Kidney (tissue), 14 donors: ENCODE data around the gene CCL8. TPM values are rescaled to one million over a fixed set of nuclear protein-coding genes. Genes with fewer than 3 reads are reported as not detected.

Experiments used
- DNase-seq, 5 donors: peaks; one replicate each; pipeline ENCODE4 v3.0.0-alpha.2; 2013 to 2020
- FAIRE-seq: peaks from 2 replicates; lab custom pipeline; 2012; peaks lifted over from hg19 to GRCh38; lab: Jason Lieb, UNC
- H3K27ac ChIP-seq, 2 donors: one replicate each; pipeline ENCODE4 v1.7.0; 2013; ENCODE audit warnings: low read depth in 2 of 2, low read length in 2 of 2, inconsistent platforms in 1 of 2
- H3K27me3 ChIP-seq: one replicate; pipeline ENCODE4 v1.7.1; 2013; ENCODE audit warnings: low read length, inconsistent platforms; ENCODE audit not compliant: control insufficient read depth, insufficient read depth
- H3K36me3 ChIP-seq, 3 donors: one replicate each; pipeline versions ENCODE4 v1.7.0 to v1.7.1; 2013; ENCODE audit warnings: low read length in 3 of 3, control low read depth in 1 of 3, inconsistent platforms in 1 of 3; ENCODE audit not compliant: insufficient read depth in 3 of 3, control insufficient read depth in 2 of 3
- H3K4me1 ChIP-seq, 3 donors: one replicate each; pipeline versions ENCODE4 v1.7.0 to v1.7.1; 2013; ENCODE audit warnings: low read length in 3 of 3, inconsistent platforms in 1 of 3, low read depth in 1 of 3; ENCODE audit not compliant: control insufficient read depth in 2 of 3, insufficient read depth in 2 of 3
- H3K4me3 ChIP-seq, 3 donors: one replicate each; pipeline versions ENCODE4 v1.7.0 to v1.8.1; 2013; ENCODE audit warnings: low read length in 3 of 3, control low read depth in 1 of 3, inconsistent platforms in 1 of 3
- H3K9ac ChIP-seq, 3 donors: one replicate each; pipeline versions ENCODE4 v1.7.0 to v1.7.1; 2013; ENCODE audit warnings: low read length in 3 of 3, control low read depth in 1 of 3, inconsistent platforms in 1 of 3
- H3K9me3 ChIP-seq, 3 donors: one replicate each; pipeline versions ENCODE4 v1.7.0 to v1.7.1; 2013; ENCODE audit warnings: low read length in 3 of 3, control low read depth in 1 of 3, inconsistent platforms in 1 of 3; ENCODE audit not compliant: control insufficient read depth in 2 of 3, insufficient read depth in 1 of 3
- CTCF ChIP-seq: IDR thresholded peaks from 3 replicates; pipeline ENCODE4 v1.5.1; 2012; ENCODE audit warnings: mild to moderate bottlenecking, moderate library complexity, borderline replicate concordance; ENCODE audit not compliant: insufficient read depth; ENCODE audit errors: extremely low read depth
- intact Hi-C: fragments of 100-400 bp; cut with DNase I; formaldehyde crosslinking; loops from one replicate; pipeline ENCODE4 v1.11.1; 2022
- polyA plus RNA-seq: library from polyadenylated mRNA; stranded (reverse); fragments of 350-450 nt; fragmentation: Illumina TruSeq; extraction: RNeasy Lipid Tissue Mini Kit (QIAGEN cat#74804); gene quantifications from one replicate; pipeline ENCODE4 v1.2.3, GENCODE V29; 2014; ENCODE audit warnings: low read depth, low replicate concordance; ENCODE audit not compliant: insufficient read depth
- total RNA-seq: library from RNA; stranded (reverse); fragmentation: NEBNext Ultra II Directional; extraction: Animal tissue kit (Norgen Biotek cat#: 25700); gene quantifications from one replicate; pipeline ENCODE4 v1.2.1, GENCODE V29; 2021
- donor health status: control.
- donor health status: control.
- donor health status: control.
- donor health status: control.
- donor health status: control.
- donor health status: DM: yes; HTN: yes; CAD: no.
- donor health status: Normal renal cell carcinoma (clear cell type).

CCL8 gene
- total and polyA plus RNA-seq, 2 donors from 2014 or later: not detected

- no peak overlapping the region for H3K4me3 ChIP-seq
- intact Hi-C loops: no loop called here
- H3K27me3 ChIP-seq: no peaks in the 10 kb centered on the region
- no peak for DNase-seq
- no peak for TF ChIP-seq CTCF
- FAIRE-seq: no peak
- no peaks in the 10 kb centered on the region for H3K36me3 ChIP-seq
- H3K27ac ChIP-seq: no peak overlapping the region
- H3K9me3 ChIP-seq: no peaks in the 10 kb centered on the region
- H3K4me1 ChIP-seq: no peaks in the 10 kb centered on the region
- no peak overlapping the region for H3K9ac ChIP-seq
These were observed 35.7 kb upstream of the CCL8 start for GRCh38 chr17:34283571-34283970.

GRCh38 chr17:34285286-34285792 is 33.9 kb upstream of the CCL8 start, which contains the start of gene CCL11:
Gene CCL11, plus strand, starts transcription at chr17:34285742. Its CDS starts 67 bp downstream, at chr17:34285809.
- H3K4me1 ChIP-seq: no peaks in the 10 kb centered on the region
- H3K36me3 ChIP-seq: no peaks in the 10 kb centered on the region
- no peak for FAIRE-seq
- H3K27me3 ChIP-seq: no peaks in the 10 kb centered on the region
- no peaks in the 10 kb centered on the region for H3K9me3 ChIP-seq
- no peak for TF ChIP-seq CTCF
- H3K27ac ChIP-seq: no peak within 1 kb of the TSS
- peak in 2 of 5 donors; percentile 25 to 72 for DNase-seq
- intact Hi-C loops: no loop called here
- no peak within 1 kb of the TSS for H3K4me3 ChIP-seq
- H3K9ac ChIP-seq: no peak within 1 kb of the TSS

- Histone ChIP-seq H3K4me1 (no peaks in the 10 kb centered on the region), H3K4me3 (no peak overlapping the region), H3K9ac (no peak overlapping the region), H3K9me3 (no peaks in the 10 kb centered on the region), H3K27ac (no peak overlapping the region), H3K27me3 (no peaks in the 10 kb centered on the region), H3K36me3 (no peaks in the 10 kb centered on the region)
- TF ChIP-seq CTCF: no peak
- FAIRE-seq: no peak
- intact Hi-C loops: no loop called here
- DNase-seq: no peak
These were observed 31.4 kb upstream of the CCL8 start for GRCh38 chr17:34287875-34288274.

GRCh38 chr17:34290586-34290985 is 28.6 kb upstream of the CCL8 start:
- FAIRE-seq (no peak), DNase-seq (no peak)
- H3K4me1 ChIP-seq: no peaks in the 10 kb centered on the region

More at GRCh38 chr17:34290586-34290985, 28.6 kb upstream of the CCL8 start:
- H3K9me3 ChIP-seq: no peaks in the 10 kb centered on the region
- no peak overlapping the region for H3K9ac ChIP-seq
- intact Hi-C loops: no loop called here
- H3K27me3 ChIP-seq: no peaks in the 10 kb centered on the region
- no peak overlapping the region for H3K27ac ChIP-seq
- no peak for TF ChIP-seq CTCF
- no peak overlapping the region for H3K4me3 ChIP-seq
- H3K36me3 ChIP-seq: no peaks in the 10 kb centered on the region
